ENCODE results near the gene PEAK1. TPM values are rescaled to one million over a fixed set of nuclear protein-coding genes. Genes with fewer than 3 reads are reported as not detected.

The PEAK1 gene
- total and polyA plus RNA-seq, 2 donors (not counting 3 experiments of a cell fraction or from before 2014, with no cell fraction given), result 17.9 to 91.9 TPM

GRCh38 chr15:77144492-77145070 is 275.3 kb downstream of the PEAK1 start:
- H3K9me3 ChIP-seq (replicated peaks; ENCODE audit: control insufficient read depth, insufficient read depth, low read length), result no peaks in the 10 kb centered on the region
- no peaks in the 10 kb centered on the region for H3K79me2 ChIP-seq (ENCODE audit: control insufficient read depth, insufficient read depth, low read length)
- no peak for FAIRE-seq
- H3K36me3 ChIP-seq (ENCODE audit: control insufficient read depth in 2 of 2, extremely low read depth in 1 of 2, insufficient read depth in 2 of 2, low read length in 2 of 2), result no peaks in the 10 kb centered on the region
- peak overlapping the region; percentile 61 for H3K4me2 ChIP-seq (ENCODE audit: insufficient read depth, low read length)
- H3K4me1 ChIP-seq (ENCODE audit: control insufficient read depth, extremely low read depth, insufficient read depth, low read length), result peaks cover 19% of the 10 kb centered on the region
- H2AFZ ChIP-seq (ENCODE audit: low read depth, low read length), result no peak overlapping the region
- DNase-seq (ENCODE audit: low read depth, low spot score), result no peak
- H3K27ac ChIP-seq (ENCODE audit: insufficient read depth, low read depth, low read length), result peak overlapping the region; percentile 45
- H3K27me3 ChIP-seq (ENCODE audit: control insufficient read depth in 2 of 2, insufficient read depth in 2 of 2, low read length in 2 of 2), result no peaks in the 10 kb centered on the region
- no peak overlapping the region for H3K4me3 ChIP-seq (replicated peaks in 1 of 3; ENCODE audit: insufficient read depth in 1 of 3, low read depth in 1 of 3, low read length in 3 of 3)
- H3K9ac ChIP-seq (replicated peaks; ENCODE audit: extremely low read depth, insufficient read depth, low read length), result no peak overlapping the region
- H4K20me1 ChIP-seq (replicated peaks; ENCODE audit: control insufficient read depth, extremely low read depth, insufficient read depth, low read length), result no peaks in the 10 kb centered on the region
- intact Hi-C loops (cut with micrococcal nuclease), result no loop called here
- TF ChIP-seq POLR2AphosphoS5 (IDR thresholded peaks at IDR 0.05; ENCODE audit: insufficient read depth, low read depth, low read length), result no peak
- no peak for TF ChIP-seq POLR2A (IDR thresholded peaks at IDR 0.05; ENCODE audit: low read depth, low read length)
- TF ChIP-seq MYC (IDR thresholded peaks at IDR 0.05; ENCODE audit: low read depth, low read length), result no peak
- POLR2A ChIA-PET, result interaction anchor here (1.0 kb wide), 1 partner anchor 16 kb away, joined by 4 read pairs; no protein-coding TSS in a partner anchor
- no peaks in the 10 kb centered on the region for H3K9me1 ChIP-seq (replicated peaks; ENCODE audit: control insufficient read depth, extremely low read depth, insufficient read depth, low read length)
- CTCF ChIA-PET, result interaction anchor here (1.0 to 2.3 kb wide), 8 partner anchors 11 to 399 kb away, joined by 3 to 16 read pairs (median 6); no protein-coding TSS in a partner anchor
- dilution Hi-C loops (cut with MboI; ENCODE audit: extremely low pct_ligation_motif_present, low sequenced_read_pairs), result no loop called here
- no TSS peak for BruUV-seq (replicated peaks)

- CTCF ChIA-PET, result interaction anchor here (1.2 to 2.3 kb wide), 7 partner anchors 10 to 399 kb away, joined by 4 to 16 read pairs (median 7); no protein-coding TSS in a partner anchor
Measured at GRCh38 chr15:77144026-77144425, 275.9 kb downstream of the PEAK1 start.

More at GRCh38 chr15:77144026-77144425, 275.9 kb downstream of the PEAK1 start:
- POLR2A ChIA-PET, result interaction anchor here (1.0 kb wide), 1 partner anchor 16 kb away, joined by 4 read pairs; no protein-coding TSS in a partner anchor
- H3K4me2 ChIP-seq (ENCODE audit: insufficient read depth, low read length), result peak overlapping the region; percentile 61
- no peaks in the 10 kb centered on the region for H3K9me1 ChIP-seq (replicated peaks; ENCODE audit: control insufficient read depth, extremely low read depth, insufficient read depth, low read length)
- peak; percentile 92 for FAIRE-seq
- H3K27me3 ChIP-seq (ENCODE audit: control insufficient read depth in 2 of 2, insufficient read depth in 2 of 2, low read length in 2 of 2), result no peaks in the 10 kb centered on the region
- no peaks in the 10 kb centered on the region for H3K79me2 ChIP-seq (ENCODE audit: control insufficient read depth, insufficient read depth, low read length)
- no peaks in the 10 kb centered on the region for H3K9me3 ChIP-seq (replicated peaks; ENCODE audit: control insufficient read depth, insufficient read depth, low read length)
- TF ChIP-seq POLR2AphosphoS5 (IDR thresholded peaks at IDR 0.05; ENCODE audit: insufficient read depth, low read depth, low read length) (peak; percentile 31), FOS (IDR thresholded peaks at IDR 0.05; ENCODE audit: borderline replicate concordance, insufficient read depth, low read length) (peak; percentile 84), MAX (IDR thresholded peaks at IDR 0.05; ENCODE audit: insufficient read depth, insufficient read length) (no peak), JUN (IDR thresholded peaks at IDR 0.05; ENCODE audit: borderline replicate concordance, insufficient read depth, insufficient read length, low read depth) (peak; percentile 58), GATA2 (IDR thresholded peaks at IDR 0.05; ENCODE audit: insufficient read depth, insufficient read length, low read depth, low read length) (peak; percentile 86), POLR2A (IDR thresholded peaks at IDR 0.05; ENCODE audit: low read depth, low read length) (no peak), CTCF (IDR thresholded peaks at IDR 0.05; ENCODE audit: extremely low read depth in 1 of 2, insufficient read depth in 1 of 2, low read depth in 1 of 2, low read length in 2 of 2) (no peak)
- intact Hi-C loops (cut with micrococcal nuclease), result no loop called here
- peaks cover 19% of the 10 kb centered on the region for H3K4me1 ChIP-seq (ENCODE audit: control insufficient read depth, extremely low read depth, insufficient read depth, low read length)
- no peaks in the 10 kb centered on the region for H4K20me1 ChIP-seq (replicated peaks; ENCODE audit: control insufficient read depth, extremely low read depth, insufficient read depth, low read length)
- H3K36me3 ChIP-seq (ENCODE audit: control insufficient read depth in 2 of 2, extremely low read depth in 1 of 2, insufficient read depth in 2 of 2, low read length in 2 of 2), result no peaks in the 10 kb centered on the region
- H3K27ac ChIP-seq (ENCODE audit: insufficient read depth, low read depth, low read length), result peak overlapping the region; percentile 45
- dilution Hi-C loops (cut with MboI; ENCODE audit: extremely low pct_ligation_motif_present, low sequenced_read_pairs), result no loop called here
- no peak overlapping the region for H3K9ac ChIP-seq (replicated peaks; ENCODE audit: extremely low read depth, insufficient read depth, low read length)
- BruUV-seq (replicated peaks), result no TSS peak
- peak; percentile 66 for DNase-seq (ENCODE audit: low read depth, low spot score)
- H2AFZ ChIP-seq (ENCODE audit: low read depth, low read length), result no peak overlapping the region
- no peak overlapping the region for H3K4me3 ChIP-seq (replicated peaks in 1 of 3; ENCODE audit: insufficient read depth in 1 of 3, low read depth in 1 of 3, low read length in 3 of 3)
